ENCODE measurements around the gene CAPN1. TPM values are rescaled to one million over a fixed set of nuclear protein-coding genes. Genes with fewer than 3 reads are reported as not detected.

The CAPN1 gene
- total RNA-seq, 1 donor, result 102 TPM

DNA sequence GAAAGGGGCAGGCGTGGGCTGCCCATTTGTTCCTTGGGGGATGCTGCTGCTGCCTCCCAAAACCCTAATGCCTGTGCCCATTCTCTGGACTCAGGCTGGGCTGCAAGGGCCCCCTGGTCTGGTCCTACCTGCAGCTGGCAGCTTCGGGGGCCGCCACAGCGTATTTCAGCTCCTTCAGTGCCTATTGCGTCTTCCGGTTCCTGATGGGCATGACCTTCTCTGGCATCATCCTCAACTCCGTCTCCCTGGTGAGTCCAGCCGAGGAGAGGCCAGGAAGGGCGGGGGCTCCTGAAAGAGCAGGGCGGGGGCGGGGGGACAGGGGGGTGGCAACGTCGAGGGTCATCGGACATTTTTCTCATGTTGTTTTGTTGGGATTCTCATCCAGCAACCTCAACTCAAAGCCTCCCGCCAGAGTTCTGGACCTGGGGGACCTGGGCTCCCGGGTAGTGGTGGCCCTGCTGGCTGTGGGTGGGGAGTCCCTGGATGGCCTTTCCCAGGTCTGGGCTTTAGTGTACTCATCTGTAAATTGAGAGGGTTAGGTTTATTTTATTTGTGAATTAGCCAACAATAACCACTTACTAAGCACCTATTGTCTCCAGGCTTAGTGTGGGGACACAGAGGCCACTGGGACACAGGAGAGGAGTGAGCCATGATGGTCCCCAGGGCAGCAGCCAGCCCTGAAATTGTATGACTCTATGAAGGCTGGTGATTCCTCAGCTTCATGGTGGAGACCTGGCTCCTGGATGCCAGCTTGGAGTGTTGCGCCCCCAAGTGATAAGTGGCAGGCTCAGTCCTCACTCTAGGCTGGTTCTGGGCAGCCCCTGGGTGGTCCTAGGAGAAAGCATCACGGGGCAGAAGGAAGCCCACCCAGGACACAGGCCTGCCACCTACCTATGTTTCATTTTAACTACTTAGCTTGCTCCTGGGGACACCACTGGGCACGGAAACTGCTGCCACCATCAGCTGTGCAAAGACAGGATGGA is 36.0 kb downstream of the CAPN1 start:
- H3K27ac ChIP-seq (ENCODE audit: low read depth, low read length), result no peak overlapping the region
- H3K4me1 ChIP-seq (ENCODE audit: insufficient read depth, low read length), result no peaks in the 10 kb centered on the region
- TF ChIP-seq, protein P1, sequence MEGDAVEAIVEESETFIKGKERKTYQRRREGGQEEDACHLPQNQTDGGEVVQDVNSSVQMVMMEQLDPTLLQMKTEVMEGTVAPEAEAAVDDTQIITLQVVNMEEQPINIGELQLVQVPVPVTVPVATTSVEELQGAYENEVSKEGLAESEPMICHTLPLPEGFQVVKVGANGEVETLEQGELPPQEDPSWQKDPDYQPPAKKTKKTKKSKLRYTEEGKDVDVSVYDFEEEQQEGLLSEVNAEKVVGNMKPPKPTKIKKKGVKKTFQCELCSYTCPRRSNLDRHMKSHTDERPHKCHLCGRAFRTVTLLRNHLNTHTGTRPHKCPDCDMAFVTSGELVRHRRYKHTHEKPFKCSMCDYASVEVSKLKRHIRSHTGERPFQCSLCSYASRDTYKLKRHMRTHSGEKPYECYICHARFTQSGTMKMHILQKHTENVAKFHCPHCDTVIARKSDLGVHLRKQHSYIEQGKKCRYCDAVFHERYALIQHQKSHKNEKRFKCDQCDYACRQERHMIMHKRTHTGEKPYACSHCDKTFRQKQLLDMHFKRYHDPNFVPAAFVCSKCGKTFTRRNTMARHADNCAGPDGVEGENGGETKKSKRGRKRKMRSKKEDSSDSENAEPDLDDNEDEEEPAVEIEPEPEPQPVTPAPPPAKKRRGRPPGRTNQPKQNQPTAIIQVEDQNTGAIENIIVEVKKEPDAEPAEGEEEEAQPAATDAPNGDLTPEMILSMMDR (IDR thresholded peaks at IDR 0.05; ENCODE audit: extremely low read depth, low read depth, low read length), result no peak
- no peaks in the 10 kb centered on the region for H3K9me3 ChIP-seq (ENCODE audit: low read depth, low read length)
- DNase-seq (ENCODE audit: insufficient read length, low spot score, missing footprints), result peak; percentile 41
- no peak overlapping the region for H3K4me2 ChIP-seq (ENCODE audit: insufficient read depth, low read length)
- H3K4me3 ChIP-seq (ENCODE audit: insufficient read depth, low read length), result no peak overlapping the region
- H4K20me1 ChIP-seq (ENCODE audit: insufficient read depth, low read length), result no peaks in the 10 kb centered on the region
- H3K36me3 ChIP-seq (ENCODE audit: insufficient read depth, low read length), result no peaks in the 10 kb centered on the region
- no peak overlapping the region for H2AFZ ChIP-seq (ENCODE audit: low read length)
- H3K79me2 ChIP-seq (ENCODE audit: insufficient read depth, low read length), result no peaks in the 10 kb centered on the region
- H3K27me3 ChIP-seq (ENCODE audit: insufficient read depth, low read length), result no peaks in the 10 kb centered on the region

DNA sequence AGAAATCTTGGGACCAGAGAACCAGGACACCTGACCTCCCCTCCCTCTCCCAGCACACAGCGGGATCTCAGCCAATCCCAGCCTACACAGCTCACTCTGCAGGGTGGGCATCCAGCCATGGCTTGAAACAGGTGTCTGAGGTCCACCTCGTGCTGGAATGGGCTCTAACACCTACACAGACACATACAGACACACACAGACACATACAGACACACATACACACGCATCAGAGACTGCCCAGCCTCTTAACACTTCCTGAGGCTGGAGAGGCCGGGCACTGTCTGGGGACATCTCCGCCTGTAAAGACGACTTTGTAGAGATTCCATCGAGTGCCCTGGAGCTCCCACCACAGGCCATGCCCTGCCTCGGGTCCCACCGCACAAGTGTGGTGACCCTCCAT is 36.7 kb downstream of the CAPN1 start:
- TF ChIP-seq, protein P1 (IDR thresholded peaks at IDR 0.05; ENCODE audit: extremely low read depth, low read depth, low read length), result no peak
- Histone ChIP-seq H3K27ac (ENCODE audit: low read depth, low read length) (no peak overlapping the region), H3K4me1 (ENCODE audit: insufficient read depth, low read length) (no peaks in the 10 kb centered on the region), H4K20me1 (ENCODE audit: insufficient read depth, low read length) (no peaks in the 10 kb centered on the region), H3K4me3 (ENCODE audit: insufficient read depth, low read length) (no peak overlapping the region), H3K4me2 (ENCODE audit: insufficient read depth, low read length) (no peak overlapping the region), H3K27me3 (ENCODE audit: insufficient read depth, low read length) (no peaks in the 10 kb centered on the region), H3K9me3 (ENCODE audit: low read depth, low read length) (no peaks in the 10 kb centered on the region), H2AFZ (ENCODE audit: low read length) (no peak overlapping the region), H3K36me3 (ENCODE audit: insufficient read depth, low read length) (no peaks in the 10 kb centered on the region), H3K79me2 (ENCODE audit: insufficient read depth, low read length) (no peaks in the 10 kb centered on the region)
- DNase-seq (ENCODE audit: insufficient read length, low spot score, missing footprints), result no peak

DNA sequence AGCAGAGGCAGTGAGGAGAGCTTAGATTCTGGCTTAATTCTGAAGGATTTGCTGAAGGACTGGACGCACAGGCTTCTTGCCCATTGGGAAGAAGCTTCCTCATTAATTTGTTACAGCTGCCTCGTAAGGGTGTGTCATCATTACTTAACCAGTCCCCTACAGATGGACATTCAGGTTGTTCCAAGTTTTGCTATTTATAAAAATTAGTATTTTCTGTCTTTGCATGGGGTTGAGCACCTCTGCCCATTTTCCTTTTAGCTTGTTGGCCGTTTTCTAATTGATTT is 38.1 kb downstream of the CAPN1 start:
- Histone ChIP-seq H3K36me3 (ENCODE audit: insufficient read depth, low read length) (no peaks in the 10 kb centered on the region), H3K9me3 (ENCODE audit: low read depth, low read length) (no peaks in the 10 kb centered on the region), H4K20me1 (ENCODE audit: insufficient read depth, low read length) (no peaks in the 10 kb centered on the region), H3K4me3 (ENCODE audit: insufficient read depth, low read length) (no peak overlapping the region), H3K4me2 (ENCODE audit: insufficient read depth, low read length) (no peak overlapping the region), H3K27me3 (ENCODE audit: insufficient read depth, low read length) (no peaks in the 10 kb centered on the region), H2AFZ (ENCODE audit: low read length) (no peak overlapping the region), H3K4me1 (ENCODE audit: insufficient read depth, low read length) (peaks cover 3% of the 10 kb centered on the region), H3K79me2 (ENCODE audit: insufficient read depth, low read length) (no peaks in the 10 kb centered on the region), H3K27ac (ENCODE audit: low read depth, low read length) (no peak overlapping the region)
- TF ChIP-seq, protein P1 (IDR thresholded peaks at IDR 0.05; ENCODE audit: extremely low read depth, low read depth, low read length), result no peak
- DNase-seq (ENCODE audit: insufficient read length, low spot score, missing footprints), result peak; percentile 63

DNA sequence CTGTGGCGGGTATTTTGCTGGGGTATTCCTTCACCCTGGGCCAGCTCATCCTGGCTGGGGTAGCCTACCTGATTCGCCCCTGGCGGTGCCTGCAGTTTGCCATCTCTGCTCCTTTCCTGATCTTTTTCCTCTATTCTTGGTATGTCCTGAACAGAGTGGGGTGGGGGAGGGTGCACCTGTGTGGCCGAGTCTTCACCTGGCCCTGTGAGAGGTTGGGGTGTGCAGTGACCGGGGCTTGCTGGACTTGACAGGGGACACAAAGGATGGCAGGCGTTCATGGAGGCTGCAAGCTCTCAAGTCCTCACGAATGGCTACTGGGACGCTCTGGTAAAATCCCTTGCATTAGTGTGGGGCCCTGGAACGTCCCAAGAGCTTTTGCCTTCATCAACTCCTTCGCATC is 39.3 kb downstream of the CAPN1 start:
- DNase-seq (ENCODE audit: insufficient read length, low spot score, missing footprints), result no peak
- Histone ChIP-seq H3K4me2 (ENCODE audit: insufficient read depth, low read length) (no peak overlapping the region), H3K27me3 (ENCODE audit: insufficient read depth, low read length) (no peaks in the 10 kb centered on the region), H2AFZ (ENCODE audit: low read length) (no peak overlapping the region), H3K9me3 (ENCODE audit: low read depth, low read length) (no peaks in the 10 kb centered on the region), H3K4me3 (ENCODE audit: insufficient read depth, low read length) (no peak overlapping the region), H3K79me2 (ENCODE audit: insufficient read depth, low read length) (no peaks in the 10 kb centered on the region), H3K4me1 (ENCODE audit: insufficient read depth, low read length) (peaks cover 12% of the 10 kb centered on the region), H3K27ac (ENCODE audit: low read depth, low read length) (no peak overlapping the region), H3K36me3 (ENCODE audit: insufficient read depth, low read length) (no peaks in the 10 kb centered on the region), H4K20me1 (ENCODE audit: insufficient read depth, low read length) (no peaks in the 10 kb centered on the region)
- TF ChIP-seq, protein P1 (IDR thresholded peaks at IDR 0.05; ENCODE audit: extremely low read depth, low read depth, low read length), result no peak
